Ureter (tissue), 1 donor: ENCODE results near the gene HNF1B. TPM values are rescaled to one million over a fixed set of nuclear protein-coding genes. Genes with fewer than 3 reads are reported as not detected.
"Not testable (repeated sequence)": the region's sequence is repeated elsewhere in the genome, so short reads cannot be mapped to it uniquely, and the experiment has no call there.

ENCODE experiments used
- DNase-seq: peaks from one replicate; pipeline ENCODE4 v3.0.0-alpha.2; 2020; ENCODE audit warnings: low spot score
- total RNA-seq: library from RNA; stranded (reverse); gene quantifications from one replicate; pipeline ENCODE4 v1.2.4, GENCODE V29; 2023
- donor health status: DM: yes; HTN: yes; CAD: no.

Gene HNF1B
- total RNA-seq, 1 donor from 2014 or later = 31.5 TPM

DNA sequence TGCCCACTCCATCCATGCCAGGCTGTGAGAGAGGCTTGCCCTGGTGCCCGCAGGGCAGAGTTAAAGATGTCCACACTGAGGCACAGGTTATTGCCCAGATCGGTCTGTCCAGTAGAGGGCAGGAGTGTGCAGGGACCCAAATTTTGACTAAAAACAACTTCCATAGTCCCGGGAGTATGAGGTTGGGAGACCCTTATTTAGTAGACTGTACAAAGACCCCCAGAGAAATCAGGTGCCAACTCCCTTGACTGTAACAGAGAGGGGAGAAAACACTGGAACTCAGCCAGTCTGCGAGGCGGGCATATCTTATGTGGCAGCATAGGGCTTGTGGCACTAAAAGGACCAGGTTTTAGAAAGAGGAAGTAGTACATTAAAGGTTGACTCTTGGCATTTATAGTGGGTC is 43.4 kb downstream of the HNF1B start:
- DNase-seq = no peak

DNA sequence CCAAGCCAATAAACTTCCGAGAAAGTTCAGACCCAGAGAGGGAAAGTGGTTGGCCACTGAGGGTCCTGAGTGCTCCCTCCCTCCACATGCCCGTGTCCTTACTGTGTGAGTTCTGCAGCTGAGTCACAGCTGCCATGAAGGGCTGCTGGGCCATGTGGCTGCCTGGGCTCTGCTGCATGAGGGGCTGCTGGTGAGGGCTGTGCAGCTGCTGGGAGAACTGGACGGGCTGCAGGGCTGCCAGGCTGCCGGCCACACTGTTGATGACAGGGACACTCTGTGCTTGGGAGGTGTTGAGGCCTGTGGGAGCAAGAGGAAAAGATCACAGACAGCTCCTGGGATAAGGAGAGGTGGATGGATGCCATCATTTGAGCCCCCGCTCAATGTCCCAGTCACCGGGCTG is 44.0 kb downstream of the HNF1B start:
- no peak for DNase-seq

DNA sequence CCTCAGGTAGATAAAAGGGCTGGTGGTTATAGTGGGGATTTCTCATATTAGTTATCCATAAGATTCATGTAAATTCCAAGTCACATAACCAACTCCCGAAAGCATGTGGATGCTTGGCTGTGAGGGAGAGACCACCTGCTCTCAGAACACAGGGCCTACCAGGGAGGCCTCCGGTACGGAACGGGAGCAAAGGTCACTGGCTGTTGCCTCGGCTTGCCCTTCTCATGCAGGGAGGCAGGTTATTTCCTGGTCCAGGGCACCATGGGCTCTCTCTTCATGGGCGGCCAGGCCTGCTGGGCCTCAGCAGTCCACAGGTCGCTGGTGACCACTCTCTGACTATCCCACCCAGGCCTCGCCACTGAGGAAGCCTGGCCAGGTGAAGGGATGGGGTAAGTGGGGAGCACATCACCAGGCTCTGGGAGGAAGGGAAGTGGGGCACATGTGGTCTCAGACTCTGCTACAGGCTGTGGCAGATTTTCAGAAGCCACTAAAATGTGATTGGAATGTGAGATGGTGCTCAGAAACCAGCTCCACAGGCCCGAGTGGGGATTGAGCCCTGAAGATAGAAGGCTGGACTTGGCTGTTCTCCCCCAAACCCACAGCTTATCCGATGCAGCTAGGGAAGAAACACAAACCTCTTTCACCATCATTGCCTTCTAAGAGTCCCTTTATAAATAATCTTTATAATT is 45.4 kb downstream of the HNF1B start:
- DNase-seq = no peak

DNA sequence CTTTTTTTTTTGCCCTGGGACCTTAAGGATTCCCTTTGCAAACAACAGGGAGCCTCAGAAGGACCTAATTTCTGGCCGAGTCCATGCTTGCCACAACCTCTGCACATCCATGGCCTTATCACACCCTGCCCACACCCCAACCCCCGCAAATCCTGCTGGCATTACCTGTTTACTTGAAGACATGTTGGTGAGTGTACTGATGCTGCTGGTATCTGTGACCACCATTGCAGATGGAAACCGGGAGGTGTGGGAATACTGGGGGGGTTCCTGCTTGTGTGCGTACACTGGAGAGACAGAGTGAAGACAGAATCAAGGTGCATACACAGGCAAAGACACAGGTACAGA is 46.0 kb downstream of the HNF1B start:
- DNase-seq = no peak

DNA sequence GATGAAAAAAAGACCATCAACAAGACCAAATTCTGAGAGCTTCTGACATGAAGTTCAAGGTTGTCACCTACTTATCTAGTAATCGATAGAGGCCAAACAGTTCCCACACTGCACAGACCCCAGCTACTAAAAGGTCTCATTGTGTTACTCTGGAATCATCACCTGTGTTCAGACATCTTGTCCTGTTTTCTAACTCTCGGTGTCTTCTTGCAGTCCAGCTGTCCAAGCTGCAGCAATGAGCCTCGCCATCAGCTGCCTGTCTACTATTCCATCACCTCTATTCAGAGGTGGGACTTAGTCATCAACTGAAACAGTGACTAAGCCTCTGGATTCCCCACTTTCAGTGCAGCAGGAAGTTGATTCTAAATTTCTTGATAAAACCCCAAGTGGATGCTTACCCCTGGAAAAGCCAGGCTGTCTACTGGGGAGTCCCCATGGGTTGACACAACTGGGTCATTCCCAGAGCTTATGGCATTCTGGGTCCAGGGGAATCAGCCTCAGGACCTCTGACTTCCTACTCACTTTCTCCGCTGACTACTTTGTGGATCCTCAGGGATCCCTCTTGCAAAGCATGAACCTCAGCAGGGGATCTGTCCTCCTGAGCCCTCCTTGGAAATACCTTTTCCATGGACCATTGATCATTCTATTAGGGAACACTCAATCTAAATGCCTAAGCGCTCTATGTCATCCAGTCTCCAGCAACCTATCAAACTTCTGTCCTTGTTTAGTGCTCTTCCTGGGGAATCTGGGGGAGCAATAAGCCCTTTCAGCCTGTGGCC is 46.5 kb downstream of the HNF1B start:
- DNase-seq = no peak

DNA sequence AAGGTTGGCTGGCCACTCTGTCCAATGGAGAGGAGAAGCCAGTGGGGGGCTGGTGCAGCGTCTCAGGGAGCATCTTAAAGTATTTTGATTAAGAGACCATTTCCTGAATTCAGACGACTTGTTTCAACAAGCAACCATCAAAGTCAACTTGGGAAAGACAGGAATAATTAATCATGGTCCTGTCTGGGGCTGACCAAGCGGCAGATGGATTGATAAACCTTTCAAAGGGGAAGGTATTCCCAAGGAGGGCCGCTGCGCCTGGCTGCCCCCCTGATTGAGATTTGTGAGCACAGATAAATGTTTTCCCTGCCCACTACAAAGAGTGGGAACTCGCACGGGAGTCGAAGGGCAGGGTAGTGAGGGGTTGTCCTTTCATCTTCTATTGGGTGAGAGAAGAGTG is 47.5 kb downstream of the HNF1B start:
- no peak for DNase-seq

DNA sequence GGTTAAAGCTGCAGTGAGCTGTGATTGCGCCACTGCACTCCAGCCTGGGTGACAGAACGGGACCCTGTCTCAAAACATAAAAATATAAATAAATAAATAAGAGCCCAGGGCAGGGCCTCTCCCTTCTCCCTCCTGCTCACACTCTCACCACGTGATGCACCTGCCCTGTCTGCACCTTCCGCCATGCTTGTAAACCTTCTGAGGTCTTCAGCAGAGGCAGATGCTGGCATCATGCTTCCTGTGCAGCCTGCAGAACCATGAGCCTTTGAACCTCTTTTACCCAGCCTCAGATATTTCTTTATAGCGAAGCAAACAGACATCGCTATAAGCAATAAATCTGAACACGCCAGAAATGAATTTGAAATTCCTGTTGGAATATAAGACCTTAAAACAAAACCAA is 48.5 kb downstream of the HNF1B start:
- no peak for DNase-seq

DNA sequence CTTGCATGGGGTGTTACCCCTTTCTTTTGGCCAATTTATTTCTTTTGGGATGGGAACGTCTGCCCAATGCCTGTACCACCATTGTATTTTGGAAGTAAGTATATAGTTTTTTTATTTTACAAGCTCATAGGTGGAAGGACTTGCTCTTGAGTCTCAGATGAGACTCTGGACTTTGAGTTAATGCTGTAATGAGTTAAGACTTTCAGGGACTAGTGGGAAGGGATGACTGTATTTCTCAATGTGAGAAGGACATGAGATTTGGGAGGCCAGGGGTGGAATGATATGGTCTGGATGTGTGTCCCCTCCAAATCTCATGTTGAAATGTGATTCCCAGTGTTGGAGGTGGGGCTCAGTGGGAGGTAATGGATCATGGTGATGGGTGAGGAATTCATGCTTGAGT is 49.1 kb downstream of the HNF1B start:
- DNase-seq = no peak

DNA sequence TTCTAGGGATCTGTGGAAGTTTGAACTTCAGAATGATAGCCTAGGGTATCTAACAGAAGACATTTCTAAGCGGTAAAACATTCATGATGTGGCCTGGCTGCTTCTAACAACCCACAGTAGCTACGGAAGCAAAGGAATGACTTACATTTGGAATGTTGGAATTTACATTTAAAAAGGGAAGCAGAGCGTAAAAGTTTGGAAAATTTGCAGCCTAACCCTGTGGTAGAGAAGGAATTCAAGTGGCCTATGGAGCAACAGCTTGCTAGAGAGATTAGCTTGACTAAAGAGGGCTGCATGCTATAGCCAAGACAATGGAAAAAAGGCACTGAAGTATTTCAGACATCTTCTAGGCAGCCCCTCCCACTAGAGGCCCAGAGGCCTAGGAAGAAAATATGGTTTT is 50.1 kb downstream of the HNF1B start:
- no peak for DNase-seq

DNA sequence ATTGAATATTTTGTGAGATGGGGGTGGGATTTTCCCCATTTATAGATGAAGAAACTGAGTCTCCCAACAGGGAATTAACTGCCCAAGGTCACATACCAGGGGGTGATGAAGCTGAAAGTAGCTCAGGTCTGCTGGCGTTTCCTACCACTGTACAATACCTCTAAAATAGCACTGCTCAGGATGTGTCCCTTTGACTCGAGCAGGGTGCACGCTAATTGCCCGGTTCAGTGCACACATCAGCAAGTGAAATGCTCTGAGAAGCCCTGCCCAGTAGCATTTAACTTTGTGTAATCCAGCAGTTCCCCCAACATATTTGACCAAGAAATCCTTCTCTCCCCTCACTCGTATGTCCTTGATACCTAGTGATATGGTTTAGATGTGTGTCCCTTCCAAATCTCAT is 51.5 kb downstream of the HNF1B start:
- no peak for DNase-seq

DNA sequence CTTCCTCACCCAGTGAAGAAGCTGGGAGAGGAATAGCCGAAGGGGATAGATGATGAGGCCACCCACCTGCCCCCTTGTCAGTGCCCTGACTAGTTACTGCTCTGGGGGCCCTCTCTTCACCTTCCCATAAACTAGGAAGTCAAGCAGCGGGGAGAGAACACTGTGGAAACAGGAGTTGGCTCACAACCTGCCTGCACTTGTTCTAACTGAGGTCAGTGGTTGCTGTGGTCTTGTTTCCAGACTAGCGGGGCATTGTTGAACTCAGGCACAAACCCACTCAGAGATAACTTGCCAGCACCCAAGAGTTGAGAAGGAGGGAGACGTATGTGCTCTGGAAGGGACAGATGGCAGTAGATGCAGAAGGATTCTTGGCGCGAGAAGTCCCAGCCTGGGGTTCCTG is 53.1 kb downstream of the HNF1B start:
- DNase-seq = no peak

DNA sequence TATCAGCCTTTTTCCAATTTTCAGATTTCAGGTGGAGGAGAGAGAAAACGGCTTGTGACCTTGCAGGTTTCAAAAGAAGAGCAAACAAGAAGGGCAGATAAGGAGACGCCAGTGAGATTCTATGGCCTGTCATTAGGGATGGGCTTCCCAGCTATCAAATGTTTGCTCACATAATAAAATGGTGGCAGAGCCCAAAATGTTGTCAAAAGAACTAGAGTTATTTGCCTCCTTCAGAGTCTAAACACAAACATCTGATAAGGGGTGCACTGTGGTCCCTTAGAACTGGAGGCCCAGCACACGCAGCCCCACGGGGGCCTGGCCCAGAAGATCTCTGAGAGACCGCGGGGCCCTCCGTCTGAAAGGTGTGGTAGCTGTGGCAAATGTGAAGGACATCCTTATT is 55.5 kb downstream of the HNF1B start:
- no peak for DNase-seq

DNA sequence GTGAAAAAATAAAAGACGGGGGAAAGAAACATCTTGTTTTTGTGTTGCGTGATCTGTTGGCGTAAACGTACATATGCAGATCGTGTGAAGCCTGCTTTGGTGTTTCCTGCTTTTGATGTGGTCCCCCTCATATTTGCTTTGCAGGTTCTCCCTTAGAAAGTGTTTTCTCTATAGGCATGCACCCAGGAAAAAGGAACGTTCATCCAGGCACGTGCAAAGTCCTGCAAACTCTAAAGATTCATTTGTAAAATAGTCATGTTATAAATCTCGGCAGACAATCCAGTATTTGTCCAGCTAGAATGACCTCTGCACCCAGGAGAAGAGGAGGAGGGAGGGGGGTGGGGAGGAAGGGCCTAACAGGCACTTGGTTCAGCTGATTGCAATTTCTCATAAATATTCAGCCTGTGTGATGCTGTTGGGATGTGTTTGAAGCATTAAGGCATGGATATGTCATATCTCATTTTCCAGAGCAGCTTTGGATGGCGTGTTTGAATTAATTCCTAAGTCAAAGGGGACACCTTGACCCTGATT is 61.3 kb downstream of the HNF1B start:
- DNase-seq = no peak

DNA sequence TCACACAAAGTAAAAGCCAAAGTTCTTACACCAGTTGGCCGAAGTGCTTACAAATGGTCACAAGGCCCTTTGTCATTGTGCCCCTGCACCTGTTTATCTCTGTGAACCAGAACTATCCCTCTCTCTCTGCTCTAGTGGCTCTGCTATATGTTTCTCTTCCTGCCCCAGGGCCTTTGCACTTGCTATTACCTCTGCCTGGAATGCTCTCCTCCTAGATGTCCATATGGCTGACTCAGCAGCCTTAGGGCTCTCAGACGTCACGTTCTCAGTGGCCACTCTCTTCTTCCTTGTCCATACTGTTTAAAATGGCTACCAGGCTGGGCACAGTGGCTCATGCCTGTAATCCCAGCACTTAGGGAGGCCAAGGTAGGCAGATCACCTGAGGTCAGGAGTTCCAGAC is 62.9 kb downstream of the HNF1B start:
- DNase-seq = no peak

DNA sequence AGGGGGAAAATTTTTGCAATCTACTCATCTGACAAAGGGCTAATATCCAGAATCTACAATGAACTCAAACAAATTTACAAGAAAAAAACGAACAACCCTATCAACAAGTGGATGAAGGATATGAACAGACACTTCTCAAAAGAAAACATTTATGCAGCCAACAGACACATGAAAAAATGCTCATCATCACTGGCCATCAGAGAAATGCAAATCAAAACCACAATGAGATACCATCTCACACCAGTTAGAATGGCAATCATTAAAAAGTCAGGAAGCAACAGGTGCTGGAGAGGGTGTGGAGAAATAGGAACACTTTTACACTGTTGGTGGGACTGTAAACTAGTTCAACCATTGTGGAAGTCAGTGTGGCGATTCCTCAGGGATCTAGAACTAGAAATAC is 64.9 kb downstream of the HNF1B start:
- DNase-seq = not testable (repeated sequence)

DNA sequence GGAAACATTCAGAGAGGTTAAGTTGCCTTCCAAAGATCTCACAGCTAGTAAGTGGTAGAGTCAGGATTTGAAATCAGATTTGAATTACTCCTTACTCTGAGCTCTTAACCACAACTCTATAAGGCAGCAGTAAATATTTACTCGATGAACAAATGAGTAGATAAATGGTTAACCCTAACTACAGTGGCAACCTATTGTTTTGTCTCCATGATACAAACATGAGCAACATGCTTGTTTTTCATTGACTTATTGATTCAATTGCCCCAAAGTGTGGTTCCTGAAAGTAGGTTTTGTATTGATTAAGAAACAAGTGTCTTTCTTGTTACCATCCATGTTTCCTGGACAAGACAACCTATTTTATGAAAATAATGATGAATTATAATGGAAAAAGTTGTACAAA is 66.8 kb downstream of the HNF1B start:
- no peak for DNase-seq

DNA sequence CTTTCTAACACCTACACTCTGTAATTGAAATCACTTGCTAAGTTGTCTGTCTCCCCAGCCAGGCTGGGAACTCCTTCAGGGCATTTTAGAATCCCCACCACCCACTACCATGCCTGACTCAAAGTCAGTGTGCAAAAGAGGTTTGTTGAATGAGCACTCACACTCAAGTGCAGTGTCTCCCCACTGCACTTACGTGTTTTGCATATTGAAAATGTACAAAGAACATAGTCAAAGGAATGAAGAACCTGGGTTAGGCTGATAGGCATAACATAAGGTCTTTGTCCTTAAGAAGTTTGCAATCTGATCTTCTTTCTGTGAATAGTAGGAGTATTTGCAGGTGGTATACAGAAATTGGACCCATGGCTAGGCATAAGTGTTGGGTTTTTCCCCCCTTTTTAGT is 67.8 kb downstream of the HNF1B start:
- DNase-seq = no peak

DNA sequence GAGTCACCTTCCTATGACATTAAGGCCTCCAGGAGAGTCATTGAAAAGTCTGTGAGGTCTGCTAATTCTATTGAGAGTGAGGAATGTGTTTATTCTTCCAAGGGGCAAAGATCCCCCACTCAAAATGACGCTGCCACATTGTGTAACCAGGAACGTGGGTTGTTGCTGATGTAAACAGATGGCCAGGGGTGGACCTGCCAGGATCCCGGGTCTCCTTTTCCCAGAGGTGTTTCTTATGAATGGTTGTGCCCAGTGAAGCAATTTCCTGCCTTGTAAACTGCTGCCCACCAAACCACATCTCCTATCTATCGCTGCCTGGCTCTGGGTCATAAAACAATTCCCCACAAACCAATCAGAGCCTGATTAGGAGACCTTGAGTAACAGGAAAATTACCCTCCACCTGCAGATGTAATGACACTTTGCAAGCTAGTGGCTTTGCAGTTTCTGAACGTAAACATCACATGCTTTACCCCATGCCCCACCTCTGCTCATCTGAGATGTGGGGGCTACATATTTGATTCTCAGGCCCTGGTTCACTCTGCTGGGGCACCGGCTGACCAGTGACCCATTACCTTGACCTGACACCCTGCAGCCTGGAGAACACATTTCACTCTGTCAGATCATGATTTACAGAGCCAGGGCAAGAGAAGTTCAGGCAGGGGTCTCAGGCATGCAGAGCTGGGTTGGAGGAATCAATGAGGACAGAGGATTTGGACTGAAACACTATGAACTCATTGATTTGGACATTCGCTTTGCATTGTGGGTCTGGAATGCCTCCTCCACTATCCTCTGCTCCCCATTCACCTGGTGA is 68.5 kb downstream of the HNF1B start:
- no peak for DNase-seq

DNA sequence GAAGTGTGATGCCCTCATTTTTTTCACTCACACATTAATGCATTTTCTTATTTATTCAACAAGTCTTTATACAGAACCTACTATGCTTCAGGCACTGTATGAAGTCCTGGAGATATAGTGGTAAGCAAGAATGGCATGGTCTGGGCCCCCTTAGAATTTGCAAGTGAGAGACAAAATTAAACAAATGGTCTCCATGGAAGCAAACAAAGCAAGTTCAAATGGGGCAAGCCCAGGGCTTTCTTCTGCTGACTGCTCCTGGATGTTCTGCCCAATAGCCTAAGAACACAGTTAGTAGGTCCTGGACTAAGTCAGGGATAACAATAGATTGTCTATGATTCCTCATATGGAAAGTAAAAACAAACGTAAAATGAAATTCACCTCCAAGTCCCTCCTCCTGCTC is 70.3 kb downstream of the HNF1B start:
- DNase-seq = no peak

DNA sequence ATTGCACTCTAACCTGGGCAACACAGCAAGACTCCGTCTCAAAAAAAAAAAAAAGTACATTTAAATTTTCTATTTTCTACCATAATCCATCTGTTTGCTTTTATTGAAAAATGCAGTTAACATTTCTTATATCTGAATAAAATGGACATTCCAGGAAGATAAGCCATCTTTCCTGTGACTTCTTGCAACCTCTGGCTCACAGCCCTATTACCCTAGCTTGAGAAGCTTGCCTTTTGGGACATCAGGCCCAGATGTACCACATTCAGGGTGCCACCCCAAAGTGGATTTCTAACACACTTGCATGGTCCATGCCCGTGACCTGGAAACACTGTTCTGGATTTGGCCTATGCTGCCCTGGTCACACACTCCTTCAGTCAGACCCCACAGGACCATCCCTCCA is 71.5 kb downstream of the HNF1B start:
- DNase-seq = no peak

DNA sequence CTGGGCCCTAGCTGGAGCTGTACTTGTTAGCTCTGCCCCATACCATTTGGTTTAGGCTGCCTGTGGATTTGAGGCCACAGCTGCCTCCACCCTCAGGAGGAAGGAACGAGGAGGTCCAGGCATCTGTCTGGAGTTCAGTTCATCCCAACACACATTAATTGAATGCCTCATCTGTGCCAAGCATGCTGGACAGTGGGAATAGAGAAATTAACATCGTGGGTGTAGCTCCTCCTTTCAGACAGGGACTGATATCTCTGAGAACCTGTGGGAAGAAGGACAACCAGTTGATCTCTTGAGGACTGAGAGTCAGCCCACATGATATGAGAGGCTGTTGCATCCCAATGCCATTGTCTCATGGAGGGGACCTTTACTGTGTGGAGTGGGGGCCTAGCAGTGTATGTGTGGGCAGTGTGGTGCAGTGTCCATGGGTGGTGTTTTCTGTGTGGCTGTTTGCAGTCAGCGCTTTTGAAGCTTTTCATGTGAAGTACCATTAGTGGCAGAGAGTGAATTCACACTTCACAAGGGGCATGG is 72.2 kb downstream of the HNF1B start:
- no peak for DNase-seq

DNA sequence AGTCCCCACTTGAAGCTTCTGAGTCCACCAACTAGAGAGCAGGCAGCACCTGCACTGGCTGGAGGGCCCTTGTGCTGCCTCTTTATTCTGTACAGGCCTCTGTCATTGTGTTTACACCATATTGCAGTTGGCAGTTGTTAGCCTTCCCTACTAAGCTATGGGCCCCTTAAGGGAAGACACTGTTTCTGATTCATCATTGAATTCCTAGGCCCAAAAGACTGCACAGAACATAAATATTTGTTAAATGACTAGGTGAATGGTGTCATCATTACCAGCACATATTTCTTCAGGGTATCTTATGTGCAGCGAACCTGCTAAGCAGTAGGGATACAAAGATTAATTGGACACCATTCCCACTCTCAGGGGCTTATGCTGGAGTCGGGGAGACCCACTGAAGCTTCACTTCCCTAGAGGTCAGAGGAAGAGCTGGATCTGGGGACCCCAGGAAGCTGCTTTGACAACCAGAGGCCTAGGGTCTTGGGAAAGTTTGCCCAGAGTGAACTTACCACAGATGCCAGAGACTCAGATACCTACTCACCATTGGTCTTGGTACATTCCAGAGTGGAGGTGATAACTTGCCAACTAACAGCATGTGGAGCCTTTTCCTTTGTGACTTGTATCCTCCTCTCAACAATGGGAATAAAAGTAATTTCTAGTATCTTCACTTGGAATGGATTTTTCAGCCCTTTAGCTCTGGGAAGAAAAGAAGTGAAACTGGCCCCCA is 72.9 kb downstream of the HNF1B start:
- no peak for DNase-seq
